Progenitor cell of endocrine pancreas (in vitro differentiated cells): ENCODE data around the gene ENTHD1. TPM values are rescaled to one million over a fixed set of nuclear protein-coding genes. Genes with fewer than 3 reads are reported as not detected.

Source experiments
- DNase-seq: peaks from one replicate; pipeline ENCODE4 v3.0.0; 2021; ENCODE audit warnings: low spot score; ENCODE audit not compliant: unreplicated experiment
- H3K27ac Mint-ChIP-seq: 2 replicates; pipeline ENCODE4 v1.8.0; 2021; ENCODE audit warnings: mild to moderate bottlenecking, moderate library complexity, mixed read lengths
- H3K27me3 Mint-ChIP-seq: 2 replicates; pipeline ENCODE4 v1.8.0; 2021; ENCODE audit warnings: mixed read lengths
- H3K36me3 Mint-ChIP-seq: 2 replicates; pipeline ENCODE4 v1.8.0; 2022; ENCODE audit warnings: mixed read lengths; ENCODE audit not compliant: insufficient read depth
- H3K4me1 Mint-ChIP-seq: 2 replicates; pipeline ENCODE4 v1.8.0; 2021; ENCODE audit warnings: low read depth, mixed read lengths
- H3K4me3 Mint-ChIP-seq: 2 replicates; pipeline ENCODE4 v1.8.0; 2021; ENCODE audit warnings: low read depth, mild to moderate bottlenecking, moderate library complexity, mixed read lengths
- H3K9me3 Mint-ChIP-seq: 2 replicates; pipeline ENCODE4 v1.8.0; 2021; ENCODE audit warnings: low read depth, mixed read lengths
- total RNA-seq: library from RNA; stranded (reverse); gene quantifications from 2 replicates; pipeline ENCODE4 v1.2.1, GENCODE V29; 2021
- TF ChIP-seq, protein P1 (sequence below): fragments of 200-600 bp; sonication (generic); IDR thresholded peaks from one replicate; pipeline ENCODE4 v1.5.0; 2021; ENCODE audit warnings: antibody characterized with exemption, mild to moderate bottlenecking; ENCODE audit not compliant: unreplicated experiment

The ENTHD1 gene
- total RNA-seq, 1 donor from 2014 or later: not detected

DNA sequence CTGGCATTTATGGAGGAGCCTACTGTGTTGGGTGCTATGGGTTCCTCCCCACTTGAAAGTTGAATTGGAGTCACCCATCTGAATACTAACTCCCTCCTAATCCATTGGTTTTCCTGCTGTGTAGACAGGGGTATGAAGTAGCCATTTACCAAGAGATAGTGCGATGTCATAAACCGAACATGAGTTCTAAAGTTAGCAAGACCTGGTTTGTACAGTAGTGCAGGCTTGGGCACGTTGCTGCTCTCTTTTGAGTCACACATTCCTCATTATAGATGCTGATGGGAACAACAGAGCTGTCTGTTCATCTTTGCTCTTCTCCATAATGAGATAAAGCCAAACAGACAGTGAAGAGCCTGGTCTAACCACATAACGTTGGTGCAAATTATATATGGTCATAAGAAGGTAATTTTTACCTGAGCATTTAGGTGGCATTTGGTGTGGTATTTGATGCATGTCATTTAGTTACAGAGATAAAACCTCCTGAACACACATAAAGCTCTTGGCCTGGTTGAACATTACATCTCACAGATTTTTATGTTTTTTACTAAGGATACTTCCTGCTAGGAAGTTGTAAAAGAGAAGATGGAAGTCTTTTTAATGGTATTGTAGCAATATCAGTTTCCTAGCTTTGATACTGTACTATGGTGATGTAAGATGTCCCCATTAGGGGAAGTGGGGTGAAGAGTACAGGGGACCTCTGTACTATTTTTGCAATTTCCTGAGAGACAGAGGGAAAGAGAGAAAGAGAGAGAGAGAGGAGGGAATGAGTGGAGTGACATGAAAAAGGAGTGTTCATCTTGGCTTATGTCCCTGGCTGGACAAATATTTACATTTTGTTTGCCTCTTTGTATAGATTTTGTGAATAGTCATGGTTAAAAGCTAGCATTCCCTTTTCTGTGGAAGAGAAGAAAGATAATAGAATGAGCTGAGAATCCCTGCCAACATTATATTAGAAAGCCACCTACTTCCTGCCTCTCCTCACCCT lies 35.3 kb upstream of the ENTHD1 start:
- Mint-ChIP-seq H3K27me3 (peaks cover 7% of the 10 kb centered on the region), H3K4me1 (peaks cover 7% of the 10 kb centered on the region), H3K27ac (no peak overlapping the region), H3K36me3 (no peaks in the 10 kb centered on the region), H3K9me3 (no peaks in the 10 kb centered on the region), H3K4me3 (no peak overlapping the region)
- no peak for DNase-seq
- TF ChIP-seq, protein P1, sequence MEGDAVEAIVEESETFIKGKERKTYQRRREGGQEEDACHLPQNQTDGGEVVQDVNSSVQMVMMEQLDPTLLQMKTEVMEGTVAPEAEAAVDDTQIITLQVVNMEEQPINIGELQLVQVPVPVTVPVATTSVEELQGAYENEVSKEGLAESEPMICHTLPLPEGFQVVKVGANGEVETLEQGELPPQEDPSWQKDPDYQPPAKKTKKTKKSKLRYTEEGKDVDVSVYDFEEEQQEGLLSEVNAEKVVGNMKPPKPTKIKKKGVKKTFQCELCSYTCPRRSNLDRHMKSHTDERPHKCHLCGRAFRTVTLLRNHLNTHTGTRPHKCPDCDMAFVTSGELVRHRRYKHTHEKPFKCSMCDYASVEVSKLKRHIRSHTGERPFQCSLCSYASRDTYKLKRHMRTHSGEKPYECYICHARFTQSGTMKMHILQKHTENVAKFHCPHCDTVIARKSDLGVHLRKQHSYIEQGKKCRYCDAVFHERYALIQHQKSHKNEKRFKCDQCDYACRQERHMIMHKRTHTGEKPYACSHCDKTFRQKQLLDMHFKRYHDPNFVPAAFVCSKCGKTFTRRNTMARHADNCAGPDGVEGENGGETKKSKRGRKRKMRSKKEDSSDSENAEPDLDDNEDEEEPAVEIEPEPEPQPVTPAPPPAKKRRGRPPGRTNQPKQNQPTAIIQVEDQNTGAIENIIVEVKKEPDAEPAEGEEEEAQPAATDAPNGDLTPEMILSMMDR: no peak

DNA sequence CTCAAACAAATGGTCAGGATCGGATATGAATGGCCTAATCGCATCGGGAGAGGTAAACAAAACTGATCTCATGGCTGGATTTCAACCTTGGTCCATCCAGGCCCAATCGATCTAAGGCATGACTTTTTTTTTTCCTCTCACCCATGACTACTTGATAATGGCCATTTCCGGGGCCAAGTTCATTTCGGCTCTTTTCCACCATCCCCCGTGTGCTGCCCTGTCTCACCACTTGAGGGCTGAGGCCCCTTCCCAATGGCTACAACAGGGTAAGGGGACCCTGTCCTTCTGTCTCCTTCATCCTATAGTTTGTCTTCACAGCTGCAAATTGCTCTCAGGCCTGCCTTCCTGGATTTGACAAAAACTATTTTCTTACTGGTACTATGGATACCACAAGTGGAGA lies 34.0 kb upstream of the ENTHD1 start:
- Mint-ChIP-seq H3K27me3 (no peaks in the 10 kb centered on the region), H3K36me3 (no peaks in the 10 kb centered on the region), H3K27ac (no peak overlapping the region), H3K4me3 (no peak overlapping the region), H3K4me1 (peaks cover 7% of the 10 kb centered on the region), H3K9me3 (no peaks in the 10 kb centered on the region)
- DNase-seq: no peak
- TF ChIP-seq, protein P1: peak; percentile 52

DNA sequence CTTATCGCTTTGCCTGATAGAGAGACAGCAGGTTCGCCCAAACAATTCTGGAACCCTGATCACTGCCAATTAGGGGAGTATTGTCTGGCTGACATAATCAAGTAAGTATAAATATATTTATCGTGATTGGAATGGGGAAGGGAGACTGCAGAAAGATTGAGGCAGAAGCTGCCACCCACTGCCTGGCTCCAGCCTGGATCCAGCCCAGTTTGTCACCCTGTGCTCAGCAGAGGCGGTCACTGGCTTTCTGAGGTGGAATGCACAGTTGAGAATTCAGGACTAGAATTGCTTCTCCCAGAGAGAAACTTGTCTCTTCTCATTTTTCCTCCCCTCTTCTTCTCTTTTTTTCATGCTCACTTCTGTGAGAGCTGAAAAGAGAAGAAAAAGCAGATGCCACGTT lies 33.2 kb upstream of the ENTHD1 start:
- no peak for DNase-seq
- Mint-ChIP-seq H3K36me3 (no peaks in the 10 kb centered on the region), H3K9me3 (no peaks in the 10 kb centered on the region), H3K4me1 (peaks cover 7% of the 10 kb centered on the region), H3K27me3 (peaks cover 2% of the 10 kb centered on the region), H3K27ac (no peak overlapping the region), H3K4me3 (no peak overlapping the region)
- TF ChIP-seq, protein P1: no peak

DNA sequence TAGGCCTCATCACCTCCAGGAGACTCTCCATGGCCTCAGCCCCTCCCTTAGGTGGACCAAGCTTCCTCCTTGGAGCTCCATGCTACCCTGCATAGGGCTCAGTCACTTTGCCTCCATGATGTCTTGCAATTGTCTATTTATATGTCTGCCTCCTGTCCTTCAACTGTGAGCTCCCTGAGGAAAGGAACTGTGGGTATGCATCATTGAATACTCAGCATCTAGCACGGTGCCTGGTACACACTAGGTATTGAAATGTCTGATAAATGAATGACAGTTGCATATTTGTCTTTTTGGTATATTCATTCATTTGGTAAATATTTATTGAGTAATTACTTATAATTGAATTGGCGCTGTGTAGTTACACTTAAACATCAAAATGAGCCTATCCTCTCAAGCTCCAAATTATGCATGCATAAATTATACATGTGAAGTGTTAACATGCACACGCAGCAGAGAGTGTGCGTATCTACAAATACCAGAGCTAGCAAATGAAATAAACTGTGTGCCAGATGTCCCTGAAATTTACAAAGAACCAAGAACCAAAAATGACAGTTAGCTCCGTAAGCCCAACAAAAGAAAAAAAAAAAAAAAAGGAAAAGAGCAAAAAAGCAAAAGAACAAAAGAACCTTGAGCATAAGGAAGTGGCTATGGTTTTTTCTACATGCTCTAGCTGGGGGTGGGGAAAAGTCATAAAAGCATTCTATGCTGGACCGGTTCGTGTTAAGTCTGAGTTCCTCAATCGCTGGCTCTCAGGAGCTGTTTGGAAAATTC lies 32.5 kb upstream of the ENTHD1 start:
- H3K9me3 Mint-ChIP-seq: no peaks in the 10 kb centered on the region
- H3K27ac Mint-ChIP-seq: no peak overlapping the region
- H3K4me1 Mint-ChIP-seq: peaks cover 7% of the 10 kb centered on the region
- TF ChIP-seq, protein P1: no peak
- H3K27me3 Mint-ChIP-seq: peaks cover 2% of the 10 kb centered on the region
- no peaks in the 10 kb centered on the region for H3K36me3 Mint-ChIP-seq
- no peak overlapping the region for H3K4me3 Mint-ChIP-seq
- no peak for DNase-seq

DNA sequence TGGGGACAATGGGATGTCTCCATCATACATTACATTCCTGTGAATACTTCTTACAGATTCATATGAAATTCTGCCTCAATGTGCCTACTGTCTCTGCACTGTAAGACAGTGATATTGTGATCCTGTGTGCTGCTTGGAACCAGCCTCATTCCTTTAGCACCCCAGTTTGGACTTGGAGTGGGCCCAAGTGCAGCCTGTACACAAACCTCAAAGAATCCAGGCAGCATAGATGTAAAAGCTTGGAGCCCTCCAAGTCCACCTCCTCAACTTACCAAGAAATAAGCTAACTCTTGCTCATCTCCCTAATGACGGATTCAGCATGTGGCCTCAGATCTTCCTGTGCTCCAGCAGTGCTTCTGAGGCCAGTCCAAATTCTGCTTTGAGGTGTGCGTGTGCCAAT lies 31.7 kb upstream of the ENTHD1 start:
- TF ChIP-seq, protein P1: no peak

More for the DNA sequence above, 31.7 kb upstream of the ENTHD1 start:
- H3K27me3 Mint-ChIP-seq: peaks cover 2% of the 10 kb centered on the region
- H3K4me3 Mint-ChIP-seq: no peak overlapping the region
- H3K4me1 Mint-ChIP-seq: peaks cover 7% of the 10 kb centered on the region
- DNase-seq: no peak
- no peaks in the 10 kb centered on the region for H3K36me3 Mint-ChIP-seq
- H3K27ac Mint-ChIP-seq: no peak overlapping the region
- no peaks in the 10 kb centered on the region for H3K9me3 Mint-ChIP-seq
